ENCODE measurements around the gene CDC123. TPM values are rescaled to one million over a fixed set of nuclear protein-coding genes. Genes with fewer than 3 reads are reported as not detected.
A peak's percentile ranks its signal among the peaks of the same experiment; 100 is the strongest.
"Not testable (repeated sequence)": the region's sequence is repeated elsewhere in the genome, so short reads cannot be mapped to it uniquely, and the experiment has no call there.

CDC123 gene
- polyA plus RNA-seq, 2 of the 4 experiments (the other 2 are of a cell fraction) = 164 to 195 TPM

- CTCF ChIA-PET = interaction anchor here (0.9 to 1.3 kb wide), 2 partner anchors 10 to 48 kb away, joined by 3 read pairs; no protein-coding TSS in a partner anchor
Measured at GRCh38 chr10:12165999-12166775, 29.8 kb upstream of the CDC123 start.

GRCh38 chr10:12171512-12171911 is 24.5 kb upstream of the CDC123 start:
- H3K27ac ChIP-seq; H3K4me2 ChIP-seq; ATAC-seq; POLR2A ChIA-PET; FAIRE-seq; H3K4me1 ChIP-seq; H3K4me3 ChIP-seq; H3K9me3 ChIP-seq; DNase-seq (ENCODE audit: low read depth in 1 of 2, low spot score in 1 of 2): not testable (repeated sequence)
- TF ChIP-seq ZC3H11A (IDR thresholded peaks at IDR 0.05) = peak; percentile 74
- WGBS (ENCODE audit: missing lambda C conversion rate) = 94% methylated on average over 6 of the region's 6 CpGs
- CTCF ChIA-PET = interaction anchor here (0.6 to 1.4 kb wide), 2 partner anchors 24 to 748 kb away, joined by 3 read pairs; partner anchors contain the start of genes CDC123 and NUDT5

More at GRCh38 chr10:12165999-12166775, 29.8 kb upstream of the CDC123 start:
- Histone ChIP-seq H3K4me1 (no peaks in the 10 kb centered on the region), H3K27ac (no peak overlapping the region), H3K4me2 (no peak overlapping the region), H3K4me3 (no peak overlapping the region), H3K9me3 (no peaks in the 10 kb centered on the region)
- POLR2A ChIA-PET = no interaction called here
- TF ChIP-seq MAX (IDR thresholded peaks at IDR 0.05) (no peak), TFCP2L1 (CRISPR knock-in tag; IDR thresholded peaks at IDR 0.05) (no peak), EHMT2 (IDR thresholded peaks at IDR 0.05; ENCODE audit: low read depth) (no peak), ZNF302 (CRISPR knock-in tag; IDR thresholded peaks at IDR 0.05) (no peak), EHF (CRISPR knock-in tag; IDR thresholded peaks at IDR 0.05) (no peak), RNF2 (IDR thresholded peaks at IDR 0.05; ENCODE audit: borderline replicate concordance, low read depth) (no peak), FOSL2 (IDR thresholded peaks at IDR 0.05) (no peak), FOSL2 (CRISPR knock-in tag; IDR thresholded peaks at IDR 0.05) (no peak), CEBPB (IDR thresholded peaks at IDR 0.05) (no peak), RARB (CRISPR knock-in tag; IDR thresholded peaks at IDR 0.05) (no peak), MYC (IDR thresholded peaks at IDR 0.05; ENCODE audit: borderline replicate concordance, low read length) (no peak), RAD21 (conservative IDR thresholded peaks at IDR 0.05 in 1 of 2, IDR thresholded peaks at IDR 0.05 in 1 of 2) (no peak), HOXB13 (CRISPR knock-in tag; IDR thresholded peaks at IDR 0.05; ENCODE audit: low read depth) (no peak), RFX5 (IDR thresholded peaks at IDR 0.05) (no peak), BHLHE40 (IDR thresholded peaks at IDR 0.05; ENCODE audit: low read depth, low read length) (no peak), CHD4 (IDR thresholded peaks at IDR 0.05; ENCODE audit: borderline replicate concordance) (no peak), ZSCAN20 (CRISPR knock-in tag; IDR thresholded peaks at IDR 0.05) (no peak)
- no peak for FAIRE-seq
- no peak for ATAC-seq
- no peak for DNase-seq (ENCODE audit: low read depth in 1 of 2, low spot score in 1 of 2)
- 92% methylated on average over 6 of the region's 6 CpGs for WGBS (ENCODE audit: missing lambda C conversion rate)

- POLR2A ChIA-PET = no interaction called here
- TF ChIP-seq JUNB (IDR thresholded peaks at IDR 0.05) = no peak
- no peak for TF ChIP-seq HEYL (CRISPR knock-in tag; IDR thresholded peaks at IDR 0.05)
- no peak for TF ChIP-seq CBX2 (IDR thresholded peaks at IDR 0.05; ENCODE audit: borderline replicate concordance, low read depth)
- no peak for TF ChIP-seq ZC3H11A (IDR thresholded peaks at IDR 0.05)
- no peak for TF ChIP-seq HES2 (IDR thresholded peaks at IDR 0.05)
- no peak for TF ChIP-seq USF2 (IDR thresholded peaks at IDR 0.05)
- TF ChIP-seq PHF8 (IDR thresholded peaks at IDR 0.05; ENCODE audit: borderline replicate concordance, low read depth) = no peak
- no peak for TF ChIP-seq ZFP36 (IDR thresholded peaks at IDR 0.05; ENCODE audit: borderline replicate concordance, partially characterized antibody)
- TF ChIP-seq JUN (IDR thresholded peaks at IDR 0.05) = no peak
- TF ChIP-seq SMC3 (IDR thresholded peaks at IDR 0.05) = no peak
- Histone ChIP-seq H3K27ac (no peak overlapping the region), H3K9me3 (no peaks in the 10 kb centered on the region), H3K4me2 (no peak overlapping the region), H3K4me3 (no peak overlapping the region), H3K4me1 (no peaks in the 10 kb centered on the region)
- CTCF ChIA-PET = interaction anchor here (1.0 kb wide), 1 partner anchor 30 kb away, joined by 4 read pairs; no protein-coding TSS in a partner anchor
- ATAC-seq = no peak
- WGBS (ENCODE audit: missing lambda C conversion rate) = 69% methylated on average over 9 of the region's 9 CpGs
- FAIRE-seq = no peak
- no peak for DNase-seq (ENCODE audit: low read depth in 1 of 2, low spot score in 1 of 2)
Measured at GRCh38 chr10:12177642-12178041, 18.3 kb upstream of the CDC123 start.
